GM19438 (cell line): ENCODE results near the gene SLCO4A1.
A peak's percentile ranks its signal among the peaks of the same experiment; 100 is the strongest.

Experiments
- ATAC-seq: cut with Tn5 transposase; IDR thresholded peaks from one replicate; pipeline ENCODE4 v1.9.1; 2021; ENCODE audit warnings: low read depth; ENCODE audit not compliant: unreplicated experiment

Gene SLCO4A1

DNA sequence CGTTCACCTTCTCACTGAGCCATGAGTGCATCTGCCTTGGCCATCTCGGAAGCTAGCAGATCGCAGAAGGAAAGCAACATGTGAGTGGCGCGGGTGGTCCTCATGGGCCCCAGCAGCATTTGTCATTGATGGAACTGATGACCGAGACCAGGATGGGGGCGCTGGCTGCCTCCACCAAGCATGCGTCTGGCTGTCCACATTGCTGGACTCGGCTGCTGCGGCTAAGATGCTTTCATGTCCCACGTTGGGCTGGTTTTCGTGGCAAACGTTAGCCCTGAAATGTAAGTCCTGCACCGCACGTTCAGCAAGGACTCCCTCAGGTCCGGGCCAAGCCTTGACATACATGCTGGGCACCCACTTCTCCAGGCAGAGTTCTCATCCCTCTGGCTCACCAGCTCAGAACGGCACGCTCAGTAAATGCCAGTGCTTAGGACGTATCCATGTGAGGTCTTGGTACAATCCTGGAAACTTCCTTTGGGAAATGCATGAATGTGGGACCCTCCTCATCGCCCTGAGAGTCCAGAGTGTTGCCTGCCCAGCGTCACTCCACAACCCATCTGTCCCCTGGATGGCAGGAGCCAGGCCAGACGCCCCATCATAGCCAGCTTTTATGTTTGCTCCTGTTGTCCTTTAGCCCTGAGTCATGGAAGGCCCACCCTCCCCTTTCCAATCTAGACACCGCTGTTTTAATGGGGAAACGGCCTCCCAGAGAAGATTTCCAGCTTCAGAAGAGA lies 8.4 kb downstream of the SLCO4A1 start:
- no peak for ATAC-seq

- peak; percentile 51 for ATAC-seq
Observed at GRCh38 chr20:62651285-62652021, 9.2 kb downstream of the SLCO4A1 start.

GRCh38 chr20:62652041-62652893 lies 10.0 kb downstream of the SLCO4A1 start:
- peak; percentile 48 for ATAC-seq

DNA sequence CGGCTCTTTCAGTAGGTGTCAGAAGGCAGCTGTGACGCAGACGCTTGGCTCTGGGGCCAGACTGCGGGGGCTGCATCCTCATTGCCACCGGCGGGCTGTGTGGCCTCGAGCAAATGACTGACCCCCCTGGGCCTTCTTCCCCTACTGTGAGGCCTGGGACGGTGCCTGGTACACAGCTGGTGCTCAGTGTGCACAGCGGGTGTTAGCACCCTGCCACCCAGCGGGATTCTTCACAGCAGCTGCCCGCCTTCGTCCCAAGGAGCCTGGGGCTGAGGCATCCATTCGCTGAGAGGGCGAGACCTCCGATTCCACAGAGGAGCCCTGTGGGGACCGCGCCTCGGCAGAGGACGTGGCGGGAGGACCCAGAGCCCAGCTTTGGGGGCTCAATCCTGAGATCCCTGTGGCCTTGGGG lies 10.6 kb downstream of the SLCO4A1 start:
- ATAC-seq: no peak

GRCh38 chr20:62653373-62653772 lies 11.1 kb downstream of the SLCO4A1 start:
- no peak for ATAC-seq

DNA sequence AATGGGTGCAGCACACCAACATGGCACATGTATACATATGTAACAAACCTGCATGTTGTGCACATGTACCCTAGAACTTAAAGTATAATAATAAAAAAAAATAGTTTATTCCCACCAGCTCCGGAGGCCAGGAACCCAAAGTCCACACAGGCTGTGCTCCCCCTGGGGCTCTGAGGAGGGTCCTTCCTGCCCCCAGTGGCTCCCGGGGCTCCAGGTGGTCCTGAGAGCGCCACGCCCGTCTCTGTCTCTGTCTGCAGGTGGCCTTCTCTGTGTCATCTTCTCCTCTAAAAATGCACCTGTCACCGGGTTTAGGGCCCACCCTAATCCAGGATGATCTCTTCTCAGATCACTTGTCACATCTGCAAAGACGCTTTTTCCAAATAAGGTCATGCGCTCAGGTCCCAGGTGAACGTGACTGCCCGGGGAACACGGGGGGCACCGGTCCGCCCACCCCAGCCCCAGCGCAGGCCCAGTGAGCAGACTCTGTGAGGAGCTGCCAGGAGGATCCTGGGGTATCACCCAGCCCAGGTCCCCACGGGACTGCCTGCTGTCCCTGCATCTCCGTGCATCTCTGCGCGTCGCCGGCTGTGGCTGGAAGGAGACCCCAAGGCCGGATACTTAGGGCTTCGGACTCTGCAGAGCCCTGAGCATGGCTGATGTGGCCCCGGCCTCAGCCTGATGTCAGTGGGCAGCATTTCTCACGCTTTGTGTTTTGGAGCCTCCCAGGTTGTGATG lies 11.8 kb downstream of the SLCO4A1 start:
- no peak for ATAC-seq

DNA sequence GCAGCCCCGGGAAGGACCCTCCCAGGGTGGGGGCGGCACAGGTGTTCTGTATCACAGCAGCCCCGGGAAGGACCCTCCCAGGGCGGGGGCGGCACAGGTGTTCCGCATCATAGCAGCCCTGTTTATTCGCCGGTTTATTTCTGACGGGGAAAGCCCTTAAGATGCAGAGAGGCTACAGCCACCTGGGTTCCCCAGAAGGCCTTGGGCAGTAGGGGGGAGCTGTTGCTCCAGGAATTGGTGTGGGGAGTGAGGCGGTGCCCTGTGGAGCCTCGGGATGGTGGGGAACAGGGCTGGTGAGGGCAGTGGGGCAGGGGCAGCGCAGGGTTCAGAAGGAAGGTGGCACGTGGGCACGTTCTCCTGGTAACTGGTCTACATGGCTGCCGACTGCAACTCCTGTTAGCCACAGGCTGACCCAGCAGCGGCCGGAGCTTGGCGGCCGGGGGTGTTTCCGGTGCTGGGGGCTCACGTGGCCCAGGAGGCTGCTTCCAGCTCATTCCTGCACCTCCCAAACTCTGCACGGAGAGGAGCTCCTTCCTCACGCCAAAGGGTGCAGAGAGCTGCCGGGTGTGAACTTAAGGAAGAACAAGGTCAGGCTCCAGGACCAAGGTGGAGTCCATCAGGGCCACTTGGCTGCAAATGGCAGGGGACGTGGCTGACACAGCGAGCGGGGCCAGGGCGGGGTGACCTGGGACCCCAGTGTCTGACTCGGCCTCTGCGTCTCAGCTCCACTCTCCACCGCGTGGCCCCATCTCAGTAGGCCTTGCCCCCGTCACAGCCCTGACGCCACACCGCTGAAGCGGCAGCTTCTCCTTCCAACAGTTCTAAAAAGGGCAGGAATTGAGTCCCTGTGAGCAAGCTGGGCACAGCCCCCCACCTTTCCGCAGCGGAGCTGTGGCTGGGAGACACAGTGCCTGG lies 13.2 kb downstream of the SLCO4A1 start:
- no peak for ATAC-seq

GRCh38 chr20:62656197-62656918 lies 14.1 kb downstream of the SLCO4A1 start:
- ATAC-seq: no peak

DNA sequence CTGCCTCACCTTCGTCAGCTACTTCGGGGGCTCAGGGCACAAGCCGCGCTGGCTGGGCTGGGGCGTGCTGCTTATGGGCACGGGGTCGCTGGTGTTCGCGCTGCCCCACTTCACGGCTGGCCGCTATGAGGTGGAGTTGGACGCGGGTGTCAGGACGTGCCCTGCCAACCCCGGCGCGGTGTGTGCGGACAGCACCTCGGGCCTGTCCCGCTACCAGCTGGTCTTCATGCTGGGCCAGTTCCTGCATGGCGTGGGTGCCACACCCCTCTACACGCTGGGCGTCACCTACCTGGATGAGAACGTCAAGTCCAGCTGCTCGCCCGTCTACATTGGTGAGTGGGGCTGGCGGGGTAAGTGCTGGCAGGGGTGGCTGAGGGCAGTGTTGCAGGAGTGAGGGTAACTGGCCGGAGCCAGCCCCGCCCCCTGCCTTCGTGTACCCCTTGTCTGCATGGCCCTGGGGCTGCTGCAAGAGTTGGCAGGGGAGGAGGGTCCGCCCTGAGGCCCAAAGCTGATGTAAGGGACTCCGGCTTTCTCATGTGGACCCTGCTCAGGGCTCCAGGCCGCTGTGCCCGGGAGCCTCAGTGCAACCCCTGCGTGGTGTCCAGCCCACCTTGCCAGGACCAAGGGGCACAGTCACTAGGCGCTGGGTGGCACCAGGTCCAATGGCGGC lies 14.8 kb downstream of the SLCO4A1 start:
- no peak for ATAC-seq

DNA sequence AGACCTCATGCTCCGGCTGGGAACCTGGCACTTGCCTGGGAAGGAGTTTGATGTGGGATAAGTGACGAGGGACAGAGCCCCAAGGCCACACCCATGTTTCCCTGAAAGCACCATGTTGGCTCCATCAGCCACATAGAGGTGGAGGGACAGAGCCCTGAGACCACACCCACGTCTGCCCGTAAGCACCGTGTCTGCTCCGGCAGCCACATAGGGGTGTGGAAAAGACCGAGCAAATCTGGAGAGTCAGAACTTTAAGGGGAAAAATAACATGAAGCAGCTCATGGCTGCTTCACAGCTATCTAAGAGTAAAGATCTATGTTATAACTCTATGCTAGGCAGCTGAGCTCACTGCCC lies 15.3 kb downstream of the SLCO4A1 start:
- ATAC-seq: no peak

DNA sequence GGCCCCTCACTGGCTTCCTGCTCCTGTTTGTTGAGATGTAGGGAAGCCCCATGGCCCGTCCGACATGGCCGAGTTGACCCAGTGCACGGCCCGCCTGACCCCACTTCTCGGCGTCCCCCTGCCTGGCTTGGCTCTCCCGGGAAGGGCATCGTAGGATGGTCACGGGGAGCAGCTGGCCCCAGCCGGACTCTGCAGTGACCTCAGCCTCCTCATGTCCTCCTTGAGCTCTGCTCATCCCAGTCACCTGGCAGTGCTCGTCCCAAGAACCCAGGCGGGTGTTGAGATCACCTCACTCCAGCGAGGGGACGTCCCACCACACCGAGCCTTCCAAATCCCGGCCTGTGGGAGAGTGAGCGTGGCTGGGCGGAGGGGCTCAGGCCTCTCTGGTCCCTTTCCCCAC lies 15.7 kb downstream of the SLCO4A1 start:
- ATAC-seq: no peak

DNA sequence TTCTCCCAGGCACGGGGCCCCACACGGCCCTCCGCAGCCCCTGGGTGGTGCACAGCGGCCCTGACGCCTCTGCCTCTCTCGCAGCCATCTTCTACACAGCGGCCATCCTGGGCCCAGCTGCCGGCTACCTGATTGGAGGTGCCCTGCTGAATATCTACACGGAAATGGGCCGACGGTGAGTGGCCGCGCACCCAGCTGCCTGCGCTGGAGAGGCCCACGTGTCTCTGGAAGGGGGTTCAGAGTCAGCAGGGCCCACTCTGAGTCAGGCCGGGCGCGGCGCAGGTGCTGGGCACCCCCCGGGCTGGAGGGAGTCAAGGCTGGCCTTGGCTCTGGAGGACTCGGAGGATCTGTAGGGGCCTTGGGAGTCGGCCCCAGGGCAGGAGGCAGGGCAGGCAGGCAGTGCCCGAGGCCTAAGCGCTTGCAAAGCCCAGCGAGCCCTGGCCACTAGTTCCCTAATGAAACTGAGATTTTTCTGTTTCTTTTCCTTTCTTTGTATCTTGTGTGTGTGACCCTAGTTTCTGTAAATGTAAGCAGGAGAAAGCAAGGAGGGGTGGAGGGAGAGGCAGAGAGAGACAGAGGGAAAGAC lies 16.4 kb downstream of the SLCO4A1 start:
- ATAC-seq: no peak

GRCh38 chr20:62659488-62660239 lies 17.4 kb downstream of the SLCO4A1 start:
- ATAC-seq: no peak

- ATAC-seq: no peak
Observed at GRCh38 chr20:62660240-62660615, 17.9 kb downstream of the SLCO4A1 start.

- ATAC-seq: no peak
Observed at GRCh38 chr20:62660768-62661167, 18.5 kb downstream of the SLCO4A1 start.

DNA sequence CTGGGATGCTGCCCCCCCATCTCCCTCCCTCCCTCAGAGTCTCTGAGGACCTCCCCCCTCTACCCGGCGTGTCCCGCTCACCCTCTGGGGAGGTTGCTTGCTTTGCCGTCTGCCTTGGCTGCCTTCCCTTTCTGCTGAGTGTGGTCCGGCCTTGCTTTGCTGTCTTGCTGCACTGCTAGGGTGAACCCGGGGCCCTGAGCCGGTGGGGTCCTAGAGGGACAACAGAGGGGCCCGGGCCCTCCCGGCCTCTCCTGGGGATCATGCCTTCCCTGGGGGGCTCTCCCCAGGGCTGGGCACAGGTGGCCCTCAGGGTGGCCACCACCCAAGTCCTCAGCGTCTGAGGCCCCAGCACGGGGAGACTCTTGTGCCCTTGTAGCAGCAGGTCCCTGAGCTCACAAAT lies 19.3 kb downstream of the SLCO4A1 start:
- ATAC-seq: no peak

GRCh38 chr20:62662422-62662821 lies 20.1 kb downstream of the SLCO4A1 start:
- ATAC-seq: no peak
